ENCODE results near the gene ECPAS.

- TF ChIP-seq CTCF (IDR thresholded peaks at IDR 0.05) (no peak), POLR2A (IDR thresholded peaks at IDR 0.05) (no peak)
Observed at GRCh38 chr9:111350556-111350955, 133.6 kb downstream of the ECPAS start.

Data from lower leg skin (tissue), 3 donors.